ENCODE data around the gene TSPAN18.

TSPAN18 gene

GRCh38 chr11:44784851-44785250, 58.1 kb downstream of the TSPAN18 start:
- no peaks in the 10 kb centered on the region for H3K27me3 ChIP-seq (replicated peaks; ENCODE audit: control insufficient read depth, insufficient read depth, low read length, poor library complexity, severe bottlenecking)
- no peaks in the 10 kb centered on the region for H3K4me1 ChIP-seq (ENCODE audit: control insufficient read depth, insufficient read depth, low read length, poor library complexity, severe bottlenecking)
- no peaks in the 10 kb centered on the region for H3K9me3 ChIP-seq (ENCODE audit: control insufficient read depth, low read length)
- H3K4me3 ChIP-seq (ENCODE audit: insufficient read depth, low read depth, low read length, poor library complexity, severe bottlenecking), result no peak overlapping the region
- no peak overlapping the region for H3K27ac ChIP-seq (ENCODE audit: insufficient read depth, low read length, poor library complexity, severe bottlenecking)
- peaks cover 13% of the 10 kb centered on the region for H3K36me3 ChIP-seq (ENCODE audit: control insufficient read depth, insufficient read depth, low read length)
- DNase-seq, result no peak

- H3K27ac ChIP-seq (ENCODE audit: insufficient read depth, low read length, poor library complexity, severe bottlenecking), result no peak overlapping the region
- no peak overlapping the region for H3K4me3 ChIP-seq (ENCODE audit: insufficient read depth, low read depth, low read length, poor library complexity, severe bottlenecking)
- H3K9me3 ChIP-seq (ENCODE audit: control insufficient read depth, low read length), result no peaks in the 10 kb centered on the region
- H3K27me3 ChIP-seq (replicated peaks; ENCODE audit: control insufficient read depth, insufficient read depth, low read length, poor library complexity, severe bottlenecking), result no peaks in the 10 kb centered on the region
- peaks cover 13% of the 10 kb centered on the region for H3K36me3 ChIP-seq (ENCODE audit: control insufficient read depth, insufficient read depth, low read length)
- H3K4me1 ChIP-seq (ENCODE audit: control insufficient read depth, insufficient read depth, low read length, poor library complexity, severe bottlenecking), result no peaks in the 10 kb centered on the region
- DNase-seq, result no peak
Observed at GRCh38 chr11:44785856-44786607, 59.3 kb downstream of the TSPAN18 start.

- no peak overlapping the region for H3K4me3 ChIP-seq (ENCODE audit: insufficient read depth, low read depth, low read length, poor library complexity, severe bottlenecking)
- no peaks in the 10 kb centered on the region for H3K4me1 ChIP-seq (ENCODE audit: control insufficient read depth, insufficient read depth, low read length, poor library complexity, severe bottlenecking)
- no peaks in the 10 kb centered on the region for H3K27me3 ChIP-seq (replicated peaks; ENCODE audit: control insufficient read depth, insufficient read depth, low read length, poor library complexity, severe bottlenecking)
Observed at GRCh38 chr11:44787070-44787469, 60.3 kb downstream of the TSPAN18 start.

GRCh38 chr11:44787981-44788380, 61.2 kb downstream of the TSPAN18 start:
- H3K27ac ChIP-seq (ENCODE audit: insufficient read depth, low read length, poor library complexity, severe bottlenecking), result no peak overlapping the region
- no peak overlapping the region for H3K4me3 ChIP-seq (ENCODE audit: insufficient read depth, low read depth, low read length, poor library complexity, severe bottlenecking)
- H3K27me3 ChIP-seq (replicated peaks; ENCODE audit: control insufficient read depth, insufficient read depth, low read length, poor library complexity, severe bottlenecking), result no peaks in the 10 kb centered on the region
- peaks cover 13% of the 10 kb centered on the region for H3K36me3 ChIP-seq (ENCODE audit: control insufficient read depth, insufficient read depth, low read length)
- no peaks in the 10 kb centered on the region for H3K4me1 ChIP-seq (ENCODE audit: control insufficient read depth, insufficient read depth, low read length, poor library complexity, severe bottlenecking)
- no peaks in the 10 kb centered on the region for H3K9me3 ChIP-seq (ENCODE audit: control insufficient read depth, low read length)
- no peak for DNase-seq

More at GRCh38 chr11:44787070-44787469, 60.3 kb downstream of the TSPAN18 start:
- H3K9me3 ChIP-seq (ENCODE audit: control insufficient read depth, low read length), result no peaks in the 10 kb centered on the region
- no peak overlapping the region for H3K27ac ChIP-seq (ENCODE audit: insufficient read depth, low read length, poor library complexity, severe bottlenecking)
- no peak for DNase-seq
- peaks cover 13% of the 10 kb centered on the region for H3K36me3 ChIP-seq (ENCODE audit: control insufficient read depth, insufficient read depth, low read length)

GRCh38 chr11:44788536-44789261, 61.9 kb downstream of the TSPAN18 start:
- H3K4me3 ChIP-seq (ENCODE audit: insufficient read depth, low read depth, low read length, poor library complexity, severe bottlenecking), result no peak overlapping the region
- H3K27me3 ChIP-seq (replicated peaks; ENCODE audit: control insufficient read depth, insufficient read depth, low read length, poor library complexity, severe bottlenecking), result no peaks in the 10 kb centered on the region
- peaks cover 13% of the 10 kb centered on the region for H3K36me3 ChIP-seq (ENCODE audit: control insufficient read depth, insufficient read depth, low read length)
- no peak for DNase-seq
- no peak overlapping the region for H3K27ac ChIP-seq (ENCODE audit: insufficient read depth, low read length, poor library complexity, severe bottlenecking)
- no peaks in the 10 kb centered on the region for H3K4me1 ChIP-seq (ENCODE audit: control insufficient read depth, insufficient read depth, low read length, poor library complexity, severe bottlenecking)
- no peaks in the 10 kb centered on the region for H3K9me3 ChIP-seq (ENCODE audit: control insufficient read depth, low read length)

GRCh38 chr11:44789496-44789895, 62.7 kb downstream of the TSPAN18 start:
- Histone ChIP-seq H3K4me1 (ENCODE audit: control insufficient read depth, insufficient read depth, low read length, poor library complexity, severe bottlenecking) (no peaks in the 10 kb centered on the region), H3K27ac (ENCODE audit: insufficient read depth, low read length, poor library complexity, severe bottlenecking) (no peak overlapping the region), H3K36me3 (ENCODE audit: control insufficient read depth, insufficient read depth, low read length) (peaks cover 13% of the 10 kb centered on the region), H3K9me3 (ENCODE audit: control insufficient read depth, low read length) (no peaks in the 10 kb centered on the region), H3K4me3 (ENCODE audit: insufficient read depth, low read depth, low read length, poor library complexity, severe bottlenecking) (no peak overlapping the region), H3K27me3 (replicated peaks; ENCODE audit: control insufficient read depth, insufficient read depth, low read length, poor library complexity, severe bottlenecking) (no peaks in the 10 kb centered on the region)
- no peak for DNase-seq

- Histone ChIP-seq H3K9me3 (ENCODE audit: control insufficient read depth, low read length) (no peaks in the 10 kb centered on the region), H3K27me3 (replicated peaks; ENCODE audit: control insufficient read depth, insufficient read depth, low read length, poor library complexity, severe bottlenecking) (no peaks in the 10 kb centered on the region), H3K4me3 (ENCODE audit: insufficient read depth, low read depth, low read length, poor library complexity, severe bottlenecking) (no peak overlapping the region), H3K27ac (ENCODE audit: insufficient read depth, low read length, poor library complexity, severe bottlenecking) (no peak overlapping the region), H3K4me1 (ENCODE audit: control insufficient read depth, insufficient read depth, low read length, poor library complexity, severe bottlenecking) (no peaks in the 10 kb centered on the region), H3K36me3 (ENCODE audit: control insufficient read depth, insufficient read depth, low read length) (peaks cover 13% of the 10 kb centered on the region)
- no peak for DNase-seq
Observed at GRCh38 chr11:44790211-44790610, 63.4 kb downstream of the TSPAN18 start.

- Histone ChIP-seq H3K27ac (ENCODE audit: insufficient read depth, low read length, poor library complexity, severe bottlenecking) (no peak overlapping the region), H3K36me3 (ENCODE audit: control insufficient read depth, insufficient read depth, low read length) (peaks cover 14% of the 10 kb centered on the region), H3K4me3 (ENCODE audit: insufficient read depth, low read depth, low read length, poor library complexity, severe bottlenecking) (no peak overlapping the region), H3K4me1 (ENCODE audit: control insufficient read depth, insufficient read depth, low read length, poor library complexity, severe bottlenecking) (no peaks in the 10 kb centered on the region), H3K9me3 (ENCODE audit: control insufficient read depth, low read length) (no peaks in the 10 kb centered on the region), H3K27me3 (replicated peaks; ENCODE audit: control insufficient read depth, insufficient read depth, low read length, poor library complexity, severe bottlenecking) (no peaks in the 10 kb centered on the region)
- no peak for DNase-seq
Observed at GRCh38 chr11:44791316-44791925, 64.7 kb downstream of the TSPAN18 start.

GRCh38 chr11:44792171-44792570, 65.4 kb downstream of the TSPAN18 start:
- no peaks in the 10 kb centered on the region for H3K9me3 ChIP-seq (ENCODE audit: control insufficient read depth, low read length)
- no peaks in the 10 kb centered on the region for H3K27me3 ChIP-seq (replicated peaks; ENCODE audit: control insufficient read depth, insufficient read depth, low read length, poor library complexity, severe bottlenecking)
- H3K4me3 ChIP-seq (ENCODE audit: insufficient read depth, low read depth, low read length, poor library complexity, severe bottlenecking), result no peak overlapping the region
- no peaks in the 10 kb centered on the region for H3K4me1 ChIP-seq (ENCODE audit: control insufficient read depth, insufficient read depth, low read length, poor library complexity, severe bottlenecking)
- no peak overlapping the region for H3K27ac ChIP-seq (ENCODE audit: insufficient read depth, low read length, poor library complexity, severe bottlenecking)
- H3K36me3 ChIP-seq (ENCODE audit: control insufficient read depth, insufficient read depth, low read length), result peaks cover 14% of the 10 kb centered on the region
- no peak for DNase-seq

All from effector memory CD4-positive, alpha-beta T cell (primary cell).